ENCODE measurements around the gene ABCA8.

The ABCA8 gene

DNA sequence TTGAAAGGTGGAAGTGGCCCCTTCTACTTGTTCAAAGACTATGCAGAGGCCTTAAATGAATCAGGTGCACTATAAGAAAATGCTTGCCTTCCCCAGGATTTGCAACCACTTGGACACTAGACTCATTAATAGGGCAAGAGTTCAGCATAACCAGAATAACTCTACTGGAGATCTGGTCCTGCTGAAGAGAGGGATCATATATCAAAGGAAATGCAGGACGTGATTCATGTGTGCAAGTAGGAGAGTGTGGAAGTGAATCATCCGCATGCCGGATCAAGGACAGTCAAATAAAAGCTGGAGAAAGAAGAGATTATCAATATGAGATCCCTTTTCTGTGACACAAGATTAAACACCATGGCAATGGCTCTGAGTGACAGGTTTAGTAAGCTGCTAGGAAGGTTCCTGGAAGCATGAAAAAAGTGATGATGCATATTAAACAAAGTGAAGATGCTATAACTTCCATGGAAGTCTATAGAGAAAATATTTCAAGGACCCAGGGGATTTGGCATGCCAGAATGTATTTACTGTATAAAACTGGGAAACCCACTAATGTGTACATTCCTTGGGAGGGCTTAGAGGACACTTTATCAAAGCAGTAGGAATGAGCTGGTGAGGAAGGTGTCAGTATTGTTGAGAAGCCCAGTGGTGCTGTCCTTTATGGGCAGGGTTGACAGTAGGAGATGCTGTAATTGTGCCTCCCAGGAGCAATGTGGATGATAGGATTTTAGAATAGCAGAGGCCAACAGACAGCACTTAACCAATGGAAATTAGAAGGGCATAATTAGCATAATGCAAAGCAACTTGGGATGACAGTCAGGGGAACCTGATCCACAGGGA is 133.1 kb downstream of the ABCA8 start:
- Histone ChIP-seq H3K9me3 (ENCODE audit: control insufficient read depth, insufficient read depth, low read depth, low read length) (no peaks in the 10 kb centered on the region), H3K4me1 (ENCODE audit: control insufficient read depth, insufficient read depth, low read length) (peaks cover 3% of the 10 kb centered on the region; the same call in 1 of the 2 replicates), H3K27ac (ENCODE audit: low read depth, low read length) (no peak overlapping the region), H3K36me3 (ENCODE audit: control insufficient read depth, insufficient read depth, low read length) (no peaks in the 10 kb centered on the region), H3K27me3 (ENCODE audit: control insufficient read depth, insufficient read depth, low read length) (no peaks in the 10 kb centered on the region), H3K4me3 (ENCODE audit: low read depth, low read length) (no peak overlapping the region), H3K9ac (ENCODE audit: low read length) (no peak overlapping the region)

DNA sequence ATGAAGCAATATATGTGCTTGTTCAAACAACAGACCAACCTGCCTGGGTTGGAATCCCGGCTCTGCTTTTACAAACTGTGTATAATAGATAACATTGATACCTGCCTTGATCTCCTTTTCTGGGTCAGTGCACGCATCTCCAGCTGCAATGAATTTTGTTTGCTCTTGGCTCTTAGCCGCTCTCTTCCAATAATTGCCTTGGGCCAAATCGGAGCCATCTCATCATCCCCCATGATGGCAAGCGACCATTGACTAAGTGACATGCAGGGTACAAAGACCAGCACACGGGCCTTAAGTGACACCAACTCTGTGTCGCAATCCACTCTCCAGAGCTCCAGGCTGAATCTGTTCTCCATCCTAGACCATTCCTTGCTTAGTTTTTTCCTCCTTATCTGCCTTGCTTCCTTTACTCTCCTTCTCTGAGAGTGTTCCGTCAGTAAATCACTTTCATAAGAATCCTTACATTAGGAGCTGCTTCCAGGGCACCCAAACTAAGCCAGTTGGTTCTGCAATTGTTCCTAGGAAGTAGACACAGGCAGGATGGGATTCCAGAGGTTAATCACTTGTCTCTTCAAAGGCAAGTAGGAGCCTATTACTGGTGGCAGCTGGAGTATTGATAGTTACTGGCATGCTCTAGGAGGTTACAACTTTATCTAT is 134.2 kb downstream of the ABCA8 start:
- Histone ChIP-seq H3K4me1 (ENCODE audit: control insufficient read depth, insufficient read depth, low read length) (peaks cover 3% of the 10 kb centered on the region; the same call in 1 of the 2 replicates), H3K27ac (ENCODE audit: low read depth, low read length) (no peak overlapping the region), H3K27me3 (ENCODE audit: control insufficient read depth, insufficient read depth, low read length) (no peaks in the 10 kb centered on the region), H3K4me3 (ENCODE audit: low read depth, low read length) (no peak overlapping the region), H3K9ac (ENCODE audit: low read length) (no peak overlapping the region), H3K36me3 (ENCODE audit: control insufficient read depth, insufficient read depth, low read length) (no peaks in the 10 kb centered on the region), H3K9me3 (ENCODE audit: control insufficient read depth, insufficient read depth, low read depth, low read length) (no peaks in the 10 kb centered on the region)

DNA sequence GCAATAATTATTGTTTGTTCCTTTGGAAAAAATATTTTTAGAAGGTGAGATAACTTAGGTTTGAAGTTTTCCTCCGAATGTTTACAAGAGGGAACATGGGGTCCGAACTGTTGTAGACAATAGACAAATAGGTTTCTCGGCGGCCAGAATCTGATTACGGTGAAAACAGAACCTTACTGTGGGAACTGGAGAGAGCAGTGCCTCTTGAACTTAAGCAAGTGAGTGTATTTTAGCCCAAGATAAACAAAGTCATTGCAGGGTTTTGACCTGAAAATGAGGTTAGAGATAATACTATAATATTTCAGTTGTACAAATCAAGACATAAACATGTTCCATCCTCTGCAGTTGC is 134.7 kb downstream of the ABCA8 start:
- Histone ChIP-seq H3K9me3 (ENCODE audit: control insufficient read depth, insufficient read depth, low read depth, low read length) (no peaks in the 10 kb centered on the region), H3K9ac (ENCODE audit: low read length) (no peak overlapping the region), H3K27me3 (ENCODE audit: control insufficient read depth, insufficient read depth, low read length) (no peaks in the 10 kb centered on the region), H3K4me1 (ENCODE audit: control insufficient read depth, insufficient read depth, low read length) (peaks cover 3% of the 10 kb centered on the region; the same call in 1 of the 2 replicates), H3K36me3 (ENCODE audit: control insufficient read depth, insufficient read depth, low read length) (no peaks in the 10 kb centered on the region), H3K4me3 (ENCODE audit: low read depth, low read length) (no peak overlapping the region), H3K27ac (ENCODE audit: low read depth, low read length) (no peak overlapping the region)

DNA sequence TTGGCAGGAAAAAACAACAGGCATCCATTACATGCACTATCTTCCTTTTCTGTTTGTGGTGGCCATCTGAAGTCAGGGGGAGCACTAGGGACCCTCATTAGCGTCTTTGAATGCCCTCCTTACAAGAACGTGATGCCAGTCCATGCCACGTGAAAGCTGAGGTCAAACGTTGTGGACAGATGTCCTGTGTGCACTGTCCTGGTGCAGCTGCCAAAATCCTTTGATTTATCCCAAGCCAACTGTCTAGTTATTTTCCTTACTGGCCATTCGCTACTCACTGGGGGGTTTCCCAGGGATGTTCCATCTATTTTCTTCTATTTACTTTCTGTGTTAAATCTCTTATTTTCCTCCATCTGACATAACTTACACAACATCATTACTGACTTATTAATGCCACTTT is 135.7 kb downstream of the ABCA8 start:
- Histone ChIP-seq H3K4me3 (ENCODE audit: low read depth, low read length) (no peak overlapping the region), H3K27me3 (ENCODE audit: control insufficient read depth, insufficient read depth, low read length) (no peaks in the 10 kb centered on the region), H3K4me1 (ENCODE audit: control insufficient read depth, insufficient read depth, low read length) (peaks cover 3% of the 10 kb centered on the region; the same call in 1 of the 2 replicates), H3K27ac (ENCODE audit: low read depth, low read length) (no peak overlapping the region), H3K9ac (ENCODE audit: low read length) (no peak overlapping the region), H3K36me3 (ENCODE audit: control insufficient read depth, insufficient read depth, low read length) (no peaks in the 10 kb centered on the region), H3K9me3 (ENCODE audit: control insufficient read depth, insufficient read depth, low read depth, low read length) (no peaks in the 10 kb centered on the region)

All from HUES6 (cell line).